Fibroblast of mammary gland (primary cell): ENCODE data around the gene CCNB2.

ENCODE experiments used
- DNase-seq: peaks from one replicate; pipeline ENCODE4 v3.0.0-alpha.2; 2010; ENCODE audit warnings: low read depth
- H3K4me3 ChIP-seq: 2 replicates; pipeline ENCODE4 v1.5.1; 2011; ENCODE audit warnings: low read depth, mild to moderate bottlenecking, low read length, moderate library complexity; ENCODE audit not compliant: control insufficient read depth
- TF ChIP-seq, protein P1 (sequence below): conservative IDR thresholded peaks from 2 replicates; pipeline ENCODE4 v1.5.1; 2011; ENCODE audit warnings: low read depth, low read length, inconsistent platforms; ENCODE audit not compliant: control insufficient read depth, insufficient read depth

The CCNB2 gene

GRCh38 chr15:59104912-59105732, at the start of gene CCNB2:
Gene CCNB2 (plus strand): TSS chr15:59105146. CDS start chr15:59105269, 123 bp downstream.
- peak within 1 kb of the TSS; percentile 91 for H3K4me3 ChIP-seq
- DNase-seq = peak; percentile 96
- TF ChIP-seq, protein P1, sequence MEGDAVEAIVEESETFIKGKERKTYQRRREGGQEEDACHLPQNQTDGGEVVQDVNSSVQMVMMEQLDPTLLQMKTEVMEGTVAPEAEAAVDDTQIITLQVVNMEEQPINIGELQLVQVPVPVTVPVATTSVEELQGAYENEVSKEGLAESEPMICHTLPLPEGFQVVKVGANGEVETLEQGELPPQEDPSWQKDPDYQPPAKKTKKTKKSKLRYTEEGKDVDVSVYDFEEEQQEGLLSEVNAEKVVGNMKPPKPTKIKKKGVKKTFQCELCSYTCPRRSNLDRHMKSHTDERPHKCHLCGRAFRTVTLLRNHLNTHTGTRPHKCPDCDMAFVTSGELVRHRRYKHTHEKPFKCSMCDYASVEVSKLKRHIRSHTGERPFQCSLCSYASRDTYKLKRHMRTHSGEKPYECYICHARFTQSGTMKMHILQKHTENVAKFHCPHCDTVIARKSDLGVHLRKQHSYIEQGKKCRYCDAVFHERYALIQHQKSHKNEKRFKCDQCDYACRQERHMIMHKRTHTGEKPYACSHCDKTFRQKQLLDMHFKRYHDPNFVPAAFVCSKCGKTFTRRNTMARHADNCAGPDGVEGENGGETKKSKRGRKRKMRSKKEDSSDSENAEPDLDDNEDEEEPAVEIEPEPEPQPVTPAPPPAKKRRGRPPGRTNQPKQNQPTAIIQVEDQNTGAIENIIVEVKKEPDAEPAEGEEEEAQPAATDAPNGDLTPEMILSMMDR = no peak

- no peak overlapping the region for H3K4me3 ChIP-seq
- no peak for DNase-seq
- TF ChIP-seq, protein P1 = no peak
Measured at GRCh38 chr15:59059076-59059597, 45.8 kb upstream of the CCNB2 start.

DNA sequence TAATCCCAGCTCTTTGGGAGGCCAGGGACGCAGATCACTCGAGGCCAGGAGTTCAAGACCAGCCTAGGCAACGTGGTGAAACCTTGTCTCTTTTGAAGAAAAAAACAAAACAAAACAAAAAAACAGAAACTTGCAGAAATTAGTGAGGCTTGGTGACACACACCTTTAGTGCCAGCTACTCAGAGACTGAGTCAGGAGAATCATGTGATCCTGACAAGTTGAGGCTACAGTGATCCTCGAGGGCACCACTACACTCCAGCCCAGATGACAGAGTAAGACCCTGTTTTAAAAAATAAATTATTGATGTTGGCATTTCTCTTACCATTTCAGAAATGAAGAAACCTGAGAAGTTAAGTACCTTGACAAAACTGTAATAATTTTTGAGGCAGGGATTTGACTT, 44.6 kb upstream of the CCNB2 start:
- no peak overlapping the region for H3K4me3 ChIP-seq
- no peak for DNase-seq
- TF ChIP-seq, protein P1 = no peak

DNA sequence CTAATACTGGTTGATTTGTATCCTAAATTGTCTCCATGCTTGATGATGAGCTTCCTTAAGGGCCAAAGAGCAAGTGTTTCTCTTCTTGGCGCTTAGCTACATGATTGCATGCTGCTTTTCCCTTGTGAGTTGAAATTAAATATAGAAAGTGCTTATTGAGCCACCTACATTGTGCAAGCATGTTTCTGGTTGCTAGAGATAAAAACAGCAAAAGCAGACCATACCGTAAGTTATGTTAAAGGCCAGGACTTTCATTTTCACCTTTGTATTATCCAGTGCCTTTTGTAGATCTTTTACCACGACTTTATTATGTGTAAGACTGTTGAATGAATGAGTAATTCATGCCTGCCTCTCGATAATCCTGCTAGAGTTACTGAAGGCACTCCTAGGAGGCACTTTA, 41.9 kb upstream of the CCNB2 start:
- TF ChIP-seq, protein P1 = no peak
- peak; percentile 55 for DNase-seq
- no peak overlapping the region for H3K4me3 ChIP-seq

DNA sequence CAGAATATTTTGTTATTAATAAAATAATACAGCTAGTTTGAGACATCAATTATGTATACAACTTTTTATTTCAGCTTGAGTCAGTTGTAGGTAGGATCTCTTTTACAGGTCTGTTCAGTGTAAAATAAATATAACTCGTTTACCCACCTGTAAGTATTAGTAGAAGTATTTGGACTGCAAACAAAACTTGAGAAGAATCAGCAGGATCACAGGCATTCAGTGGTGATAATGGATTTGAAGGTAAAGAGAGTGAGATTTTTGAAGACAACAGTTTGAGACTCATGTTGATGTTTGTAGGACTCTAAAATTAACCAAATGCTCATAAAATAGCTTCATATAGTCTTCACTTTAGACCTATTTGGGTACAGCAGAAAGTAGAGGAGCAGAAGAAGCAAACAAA, 35.5 kb upstream of the CCNB2 start:
- no peak for DNase-seq
- TF ChIP-seq, protein P1 = no peak
- H3K4me3 ChIP-seq = no peak overlapping the region

- TF ChIP-seq, protein P1 = no peak
- DNase-seq = no peak
- H3K4me3 ChIP-seq = no peak overlapping the region
Measured at GRCh38 chr15:59074607-59075006, 30.3 kb upstream of the CCNB2 start.
